HCT116 (cell line): ENCODE measurements around the gene MYH15. TPM values are rescaled to one million over a fixed set of nuclear protein-coding genes. Genes with fewer than 3 reads are reported as not detected.

Experiments used
- ATAC-seq: fragments of 200-7000 bp; cut with Tn5 transposase; 2 replicates; pipeline ENCODE4 v1.9.1; 2020; ENCODE audit warnings: mild to moderate bottlenecking, moderate library complexity
- BruUV-seq: library from RNA; stranded (reverse); fragments of 400-500 nt; replicated peaks from 2 replicates; lab custom pipeline; 2021; lab: Mats Ljungman, UMichigan
- CTCF ChIA-PET: fragments of 300-600 bp; sonication (Branson Sonifier 250); formaldehyde crosslinking; loops from one replicate; lab custom pipeline; 2021; ENCODE audit warnings: antibody characterized with exemption; lab: Charles Lee
- POLR2A ChIA-PET: fragments of 300-600, 350-600 bp; sonication (Branson Sonifier 250); formaldehyde crosslinking; loops from one replicate; lab custom pipeline; 2021; ENCODE audit warnings: antibody characterized with exemption; lab: Charles Lee
- RAD21 ChIA-PET, 2 experiments: fragments of 300-600 bp; sonication (Branson Sonifier 250); formaldehyde crosslinking; loops; one replicate each; lab custom pipeline; 2023; ENCODE audit warnings: low total read pairs in 2 of 2; ENCODE audit not compliant: uncharacterized antibody in 2 of 2, unreplicated experiment in 2 of 2, low non-redundant PET in 1 of 2; lab: Charles Lee
- DNase-seq: peaks from one replicate; pipeline ENCODE4 v3.0.0-alpha.2; 2010; ENCODE audit warnings: low read depth, low spot score
- H2AFZ ChIP-seq: fragments of 200-600 bp; shearing (Covaris generic), sonication (generic); 2 replicates; pipeline ENCODE4 v1.6.1; 2017; ENCODE audit warnings: low read depth, mixed run types, mixed read lengths, antibody characterized with exemption, low read length; ENCODE audit not compliant: poor library complexity, severe bottlenecking
- H3K27ac ChIP-seq: 2 replicates; pipeline ENCODE4 v1.5.1; 2012; ENCODE audit warnings: low read depth, low read length
- H3K27me3 ChIP-seq: fragments of 200-600 bp; sonication (generic); 2 replicates; pipeline ENCODE4 v1.6.1; 2016; ENCODE audit warnings: mixed run types, low read length, mixed read lengths; ENCODE audit not compliant: insufficient read depth
- H3K36me3 ChIP-seq, 2 experiments: fragments of 200-500 bp in 1 of 2; fragments of 200-600 bp in 1 of 2; sonication (Bioruptor generic) in 1 of 2; sonication (generic) in 1 of 2; 2 replicates each; pipeline versions ENCODE4 v1.5.1 to v1.6.1; 2014 to 2016; ENCODE audit warnings: low read length in 2 of 2, inconsistent platforms in 1 of 2, mixed read lengths in 1 of 2, mixed run types in 1 of 2; ENCODE audit not compliant: insufficient read depth in 2 of 2, control insufficient read depth in 1 of 2
- H3K4me1 ChIP-seq, 2 experiments: fragments of 200-600 bp in 1 of 2; sonication (generic) in 1 of 2; 2 replicates each; pipeline versions ENCODE4 v1.5.1 to v1.6.1; 2012 to 2017; ENCODE audit warnings: low read length in 2 of 2, inconsistent platforms in 1 of 2, mild to moderate bottlenecking in 1 of 2, mixed read lengths in 1 of 2, mixed run types in 1 of 2, moderate library complexity in 1 of 2; ENCODE audit not compliant: insufficient read depth in 2 of 2, control insufficient read depth in 1 of 2
- H3K4me2 ChIP-seq: fragments of 200-600 bp; sonication (generic); 2 replicates; pipeline ENCODE4 v1.6.1; 2017; ENCODE audit warnings: mixed run types, low read length, mixed read lengths
- H3K4me3 ChIP-seq, 2 experiments: fragments of 200-600 bp in 1 of 2; sonication (generic) in 1 of 2; replicated peaks in 1 of 2; 2 replicates each; pipeline ENCODE4 v1.5.1; 2011 to 2016; ENCODE audit warnings: low read length in 2 of 2, control low read depth in 1 of 2, low read depth in 1 of 2, mild to moderate bottlenecking in 1 of 2, mixed read lengths in 1 of 2, mixed run types in 1 of 2
- H3K79me2 ChIP-seq: fragments of 200-600 bp; sonication (generic); 2 replicates; pipeline ENCODE4 v1.6.1; 2017; ENCODE audit warnings: mild to moderate bottlenecking, mixed run types, low read length, moderate library complexity, mixed read lengths; ENCODE audit not compliant: insufficient read depth
- H3K9ac ChIP-seq: fragments of 200-600 bp; sonication (generic); 2 replicates; pipeline ENCODE4 v1.6.1; 2016; ENCODE audit warnings: low read length, mixed read lengths
- H3K9me2 ChIP-seq: fragments of 200-600 bp; sonication (generic), shearing (Covaris generic); 2 replicates; pipeline ENCODE4 v1.6.1; 2017; ENCODE audit warnings: mixed run types, mild to moderate bottlenecking, moderate library complexity; ENCODE audit not compliant: insufficient read depth
- H3K9me3 ChIP-seq, 2 experiments: fragments of 200-500 bp in 1 of 2; fragments of 200-600 bp in 1 of 2; sonication (Bioruptor generic) in 1 of 2; sonication (generic) in 1 of 2; 2 replicates each; pipeline ENCODE4 v1.6.1; 2014 to 2017; ENCODE audit warnings: low read length in 2 of 2, mixed read lengths in 2 of 2, inconsistent platforms in 1 of 2, low read depth in 1 of 2, mild to moderate bottlenecking in 1 of 2, mixed run types in 1 of 2, moderate library complexity in 1 of 2; ENCODE audit not compliant: control insufficient read depth in 1 of 2, insufficient read depth in 1 of 2
- H4K20me1 ChIP-seq: fragments of 200-600 bp; sonication (generic), shearing (Covaris generic); 2 replicates; pipeline ENCODE4 v1.6.1; 2017; ENCODE audit warnings: mixed run types, mild to moderate bottlenecking, moderate library complexity; ENCODE audit not compliant: insufficient read depth
- CEBPB ChIP-seq: IDR thresholded peaks from 2 replicates; pipeline ENCODE4 v1.6.1; 2012; ENCODE audit warnings: low read depth
- EZH2phosphoT487 ChIP-seq: fragments of 200-600 bp; IDR thresholded peaks from 2 replicates; pipeline ENCODE4 v1.6.1; 2018; ENCODE audit warnings: antibody characterized with exemption, borderline replicate concordance
- RAD21 ChIP-seq: IDR thresholded peaks from 2 replicates; pipeline ENCODE4 v1.6.1; 2012; ENCODE audit warnings: low read depth, mild to moderate bottlenecking
- SIN3A ChIP-seq: IDR thresholded peaks from 2 replicates; pipeline ENCODE4 v1.6.1; 2012; ENCODE audit warnings: low read depth
- intact Hi-C: fragments of 100-400 bp; cut with micrococcal nuclease; formaldehyde crosslinking; loops from 2 replicates; pipeline ENCODE4 v1.10.0; 2022
- total RNA-seq: library from RNA; stranded (reverse); gene quantifications from one replicate; pipeline ENCODE4 v1.2.1, GENCODE V29; 2021; ENCODE audit not compliant: unreplicated experiment
- TF ChIP-seq, protein P1 (sequence below): IDR thresholded peaks from 2 replicates; pipeline ENCODE4 v1.6.1; 2011; ENCODE audit warnings: mild to moderate bottlenecking, low read length, moderate library complexity; ENCODE audit not compliant: insufficient replicate concordance; ENCODE audit errors: extremely low read depth
- TF ChIP-seq, protein P2 (sequence below), 3 experiments: fragments of 200-600 bp in 1 of 3; sonication (generic) in 1 of 3; IDR thresholded peaks in 2 of 3; conservative IDR thresholded peaks in 1 of 3; 2 replicates each; pipeline ENCODE4 v1.5.1; 2012 to 2017; ENCODE audit warnings: low read depth in 2 of 3, low read length in 2 of 3, antibody characterized with exemption in 1 of 3, borderline replicate concordance in 1 of 3, control low read depth in 1 of 3, mild to moderate bottlenecking in 1 of 3, mixed read lengths in 1 of 3, mixed run types in 1 of 3, moderate library complexity in 1 of 3; ENCODE audit not compliant: insufficient read depth in 1 of 3

The MYH15 gene
- total RNA-seq, 1 experiment from 2014 or later = 11.2 TPM

DNA sequence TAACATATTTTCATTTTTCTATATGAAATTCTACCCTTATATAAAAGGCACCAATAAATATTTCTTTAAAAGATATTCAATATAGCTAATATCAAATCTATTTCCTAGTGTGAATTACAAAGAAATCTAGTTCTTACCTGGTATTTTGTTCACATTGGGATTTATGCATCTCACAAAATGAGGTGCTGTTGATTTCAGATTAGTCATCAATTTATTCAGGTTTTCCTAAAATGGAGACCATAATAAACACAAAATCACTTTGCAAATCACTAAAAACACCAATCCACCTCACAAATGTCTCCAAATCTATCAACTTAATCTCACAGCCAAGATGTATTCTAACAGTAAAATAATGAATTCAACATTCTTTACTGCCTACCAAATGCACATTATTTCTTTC is 51.2 kb downstream of the MYH15 start:
- ChIA-PET CTCF (no interaction called here), RAD21 (no interaction called here), POLR2A (no interaction called here)
- intact Hi-C loops = no loop called here
- H3K27me3 ChIP-seq = no peaks in the 10 kb centered on the region
- H3K4me1 ChIP-seq = peaks cover 0 to 11% of the 10 kb centered on the region in 2 experiments; a peak in 2 of 4 replicates
- H2AFZ ChIP-seq = no peak overlapping the region
- no TSS peak for BruUV-seq
- no peaks in the 10 kb centered on the region for H3K79me2 ChIP-seq
- no peaks in the 10 kb centered on the region for H4K20me1 ChIP-seq
- H3K9me2 ChIP-seq = no peaks in the 10 kb centered on the region
- H3K4me3 ChIP-seq = no peak overlapping the region
- no peak for DNase-seq
- no peak overlapping the region for H3K27ac ChIP-seq
- H3K9ac ChIP-seq = no peak overlapping the region
- peaks cover 0 to 11% of the 10 kb centered on the region in 2 experiments; a peak in 1 of 4 replicates for H3K36me3 ChIP-seq
- H3K4me2 ChIP-seq = no peak overlapping the region
- ATAC-seq = no peak
- no peak for TF ChIP-seq EZH2phosphoT487
- no peak for TF ChIP-seq SIN3A
- TF ChIP-seq, protein P1, sequence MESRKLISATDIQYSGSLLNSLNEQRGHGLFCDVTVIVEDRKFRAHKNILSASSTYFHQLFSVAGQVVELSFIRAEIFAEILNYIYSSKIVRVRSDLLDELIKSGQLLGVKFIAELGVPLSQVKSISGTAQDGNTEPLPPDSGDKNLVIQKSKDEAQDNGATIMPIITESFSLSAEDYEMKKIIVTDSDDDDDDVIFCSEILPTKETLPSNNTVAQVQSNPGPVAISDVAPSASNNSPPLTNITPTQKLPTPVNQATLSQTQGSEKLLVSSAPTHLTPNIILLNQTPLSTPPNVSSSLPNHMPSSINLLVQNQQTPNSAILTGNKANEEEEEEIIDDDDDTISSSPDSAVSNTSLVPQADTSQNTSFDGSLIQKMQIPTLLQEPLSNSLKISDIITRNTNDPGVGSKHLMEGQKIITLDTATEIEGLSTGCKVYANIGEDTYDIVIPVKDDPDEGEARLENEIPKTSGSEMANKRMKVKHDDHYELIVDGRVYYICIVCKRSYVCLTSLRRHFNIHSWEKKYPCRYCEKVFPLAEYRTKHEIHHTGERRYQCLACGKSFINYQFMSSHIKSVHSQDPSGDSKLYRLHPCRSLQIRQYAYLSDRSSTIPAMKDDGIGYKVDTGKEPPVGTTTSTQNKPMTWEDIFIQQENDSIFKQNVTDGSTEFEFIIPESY = no peak
- TF ChIP-seq CEBPB = no peak
- TF ChIP-seq, protein P2, sequence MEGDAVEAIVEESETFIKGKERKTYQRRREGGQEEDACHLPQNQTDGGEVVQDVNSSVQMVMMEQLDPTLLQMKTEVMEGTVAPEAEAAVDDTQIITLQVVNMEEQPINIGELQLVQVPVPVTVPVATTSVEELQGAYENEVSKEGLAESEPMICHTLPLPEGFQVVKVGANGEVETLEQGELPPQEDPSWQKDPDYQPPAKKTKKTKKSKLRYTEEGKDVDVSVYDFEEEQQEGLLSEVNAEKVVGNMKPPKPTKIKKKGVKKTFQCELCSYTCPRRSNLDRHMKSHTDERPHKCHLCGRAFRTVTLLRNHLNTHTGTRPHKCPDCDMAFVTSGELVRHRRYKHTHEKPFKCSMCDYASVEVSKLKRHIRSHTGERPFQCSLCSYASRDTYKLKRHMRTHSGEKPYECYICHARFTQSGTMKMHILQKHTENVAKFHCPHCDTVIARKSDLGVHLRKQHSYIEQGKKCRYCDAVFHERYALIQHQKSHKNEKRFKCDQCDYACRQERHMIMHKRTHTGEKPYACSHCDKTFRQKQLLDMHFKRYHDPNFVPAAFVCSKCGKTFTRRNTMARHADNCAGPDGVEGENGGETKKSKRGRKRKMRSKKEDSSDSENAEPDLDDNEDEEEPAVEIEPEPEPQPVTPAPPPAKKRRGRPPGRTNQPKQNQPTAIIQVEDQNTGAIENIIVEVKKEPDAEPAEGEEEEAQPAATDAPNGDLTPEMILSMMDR (IDR thresholded peaks at IDR 0.05 in 2 of 3, conservative IDR thresholded peaks at IDR 0.05 in 1 of 3; ENCODE audit: borderline replicate concordance in 1 of 3, insufficient read depth in 1 of 3, low read depth in 2 of 3, low read length in 2 of 3) = no peak
- no peak for TF ChIP-seq RAD21
- no peaks in the 10 kb centered on the region for H3K9me3 ChIP-seq
